Left kidney (tissue), 2 donors: ENCODE data around the gene PHLPP1. TPM values are rescaled to one million over a fixed set of nuclear protein-coding genes. Genes with fewer than 3 reads are reported as not detected.
A peak's percentile ranks its signal among the peaks of the same experiment; 100 is the strongest.
"Not testable (repeated sequence)": the region's sequence is repeated elsewhere in the genome, so short reads cannot be mapped to it uniquely, and the experiment has no call there.

Source experiments
- DNase-seq: peaks from one replicate; pipeline ENCODE4 v3.0.0-alpha.2; 2013
- polyA plus RNA-seq: library from polyadenylated mRNA; unstranded; fragments of 120-200 nt; gene quantifications from one replicate; pipeline ENCODE4 v1.2.1, GENCODE V29; 2013; ENCODE audit not compliant: insufficient read length

PHLPP1 gene
- polyA plus RNA-seq, 1 donor, result 17.9 TPM

GRCh38 chr18:62885804-62886203 lies 170.5 kb downstream of the PHLPP1 start:
- DNase-seq, result no peak

- DNase-seq, result no peak
Measured at GRCh38 chr18:62894681-62895390, 179.5 kb downstream of the PHLPP1 start.

GRCh38 chr18:62897153-62897552 lies 181.8 kb downstream of the PHLPP1 start:
- no peak for DNase-seq

- no peak for DNase-seq
Measured at GRCh38 chr18:62898359-62898758, 183.0 kb downstream of the PHLPP1 start.

- DNase-seq, result no peak
Measured at GRCh38 chr18:62899534-62899933, 184.2 kb downstream of the PHLPP1 start.

- DNase-seq, result no peak
Measured at GRCh38 chr18:62900132-62900883, 185.0 kb downstream of the PHLPP1 start.

- DNase-seq, result no peak
Measured at GRCh38 chr18:62902776-62903175, 187.4 kb downstream of the PHLPP1 start.

GRCh38 chr18:62904396-62905285 lies 189.3 kb downstream of the PHLPP1 start:
- no peak for DNase-seq

GRCh38 chr18:62912885-62913284 lies 197.5 kb downstream of the PHLPP1 start:
- DNase-seq, result no peak

GRCh38 chr18:62913824-62914223 lies 198.5 kb downstream of the PHLPP1 start:
- DNase-seq, result not testable (repeated sequence)

- DNase-seq, result no peak
Measured at GRCh38 chr18:62914871-62915392, 199.6 kb downstream of the PHLPP1 start.

- no peak for DNase-seq
Measured at GRCh38 chr18:62918361-62918760, 203.0 kb downstream of the PHLPP1 start.

GRCh38 chr18:62919109-62919838 lies 203.9 kb downstream of the PHLPP1 start:
- DNase-seq, result peak; percentile 20

- DNase-seq, result no peak
Measured at GRCh38 chr18:62925031-62925688, 209.8 kb downstream of the PHLPP1 start.

GRCh38 chr18:62928326-62928725 lies 213.0 kb downstream of the PHLPP1 start:
- DNase-seq, result no peak

- DNase-seq, result no peak
Measured at GRCh38 chr18:62933261-62933887, 218.0 kb downstream of the PHLPP1 start.

- DNase-seq, result no peak
Measured at GRCh38 chr18:62935994-62936393, 220.7 kb downstream of the PHLPP1 start.

GRCh38 chr18:62937065-62937464 lies 221.7 kb downstream of the PHLPP1 start:
- no peak for DNase-seq

- DNase-seq, result no peak
Measured at GRCh38 chr18:62938006-62938405, 222.7 kb downstream of the PHLPP1 start.

GRCh38 chr18:62938487-62938886 lies 223.1 kb downstream of the PHLPP1 start:
- no peak for DNase-seq

GRCh38 chr18:62939433-62939832 lies 224.1 kb downstream of the PHLPP1 start:
- DNase-seq, result peak; percentile 31
